PC-3 (cell line): Measurements from ENCODE around the gene C2orf80.

Experiments used
- EZH2 ChIP-seq: fragments of 300-600 bp; sonication (generic); IDR thresholded peaks from one replicate; pipeline ENCODE4 v1.6.1; 2017; ENCODE audit warnings: antibody characterized with exemption, mild to moderate bottlenecking, low read length; ENCODE audit not compliant: unreplicated experiment
- EZH2phosphoT487 ChIP-seq: fragments of 300-600 bp; sonication (generic); IDR thresholded peaks from 2 replicates; pipeline ENCODE4 v1.6.1; 2018; ENCODE audit warnings: mild to moderate bottlenecking, antibody characterized with exemption, low read length, borderline replicate concordance
- TF ChIP-seq, protein P1 (sequence below): fragments of 300-600 bp; sonication (generic); conservative IDR thresholded peaks from 2 replicates; pipeline ENCODE4 v1.5.1; 2017; ENCODE audit warnings: antibody characterized with exemption, low read depth, mild to moderate bottlenecking, low read length

DNA sequence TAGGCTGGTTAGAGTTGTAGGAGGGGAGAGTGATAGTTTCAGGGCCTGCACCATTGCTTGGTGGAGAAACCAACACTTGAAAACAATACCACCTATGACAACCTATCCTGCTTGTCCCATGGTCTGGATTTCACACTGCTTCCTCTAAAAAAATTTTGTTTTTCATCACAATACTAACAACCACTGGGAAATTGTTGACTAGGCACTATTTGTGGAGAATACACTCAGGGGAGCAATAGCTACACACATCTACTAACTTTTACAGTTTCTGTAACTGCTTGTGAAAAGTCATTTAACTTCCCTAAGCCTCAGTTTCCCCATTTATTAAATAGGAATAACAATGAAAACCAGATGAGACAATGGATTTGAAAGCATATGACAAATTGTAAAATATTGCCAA lies 39.7 kb downstream of the C2orf80 start:
- TF ChIP-seq EZH2phosphoT487 (no peak), EZH2 (no peak)
- TF ChIP-seq, protein P1, sequence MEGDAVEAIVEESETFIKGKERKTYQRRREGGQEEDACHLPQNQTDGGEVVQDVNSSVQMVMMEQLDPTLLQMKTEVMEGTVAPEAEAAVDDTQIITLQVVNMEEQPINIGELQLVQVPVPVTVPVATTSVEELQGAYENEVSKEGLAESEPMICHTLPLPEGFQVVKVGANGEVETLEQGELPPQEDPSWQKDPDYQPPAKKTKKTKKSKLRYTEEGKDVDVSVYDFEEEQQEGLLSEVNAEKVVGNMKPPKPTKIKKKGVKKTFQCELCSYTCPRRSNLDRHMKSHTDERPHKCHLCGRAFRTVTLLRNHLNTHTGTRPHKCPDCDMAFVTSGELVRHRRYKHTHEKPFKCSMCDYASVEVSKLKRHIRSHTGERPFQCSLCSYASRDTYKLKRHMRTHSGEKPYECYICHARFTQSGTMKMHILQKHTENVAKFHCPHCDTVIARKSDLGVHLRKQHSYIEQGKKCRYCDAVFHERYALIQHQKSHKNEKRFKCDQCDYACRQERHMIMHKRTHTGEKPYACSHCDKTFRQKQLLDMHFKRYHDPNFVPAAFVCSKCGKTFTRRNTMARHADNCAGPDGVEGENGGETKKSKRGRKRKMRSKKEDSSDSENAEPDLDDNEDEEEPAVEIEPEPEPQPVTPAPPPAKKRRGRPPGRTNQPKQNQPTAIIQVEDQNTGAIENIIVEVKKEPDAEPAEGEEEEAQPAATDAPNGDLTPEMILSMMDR: no peak
